Adrenal gland (tissue), 19 donors: ENCODE results near the gene ADGB. TPM values are rescaled to one million over a fixed set of nuclear protein-coding genes. Genes with fewer than 3 reads are reported as not detected.

Source experiments
- DNase-seq, 7 donors: peaks; one replicate each; pipeline ENCODE4 v3.0.0-alpha.2; 2019 to 2020
- H3K27ac ChIP-seq, 5 donors: fragments of 200-600 bp; sonication (generic) in 4 of 5; 1 replicate in 3 of 5; 2 replicates in 2 of 5; pipeline versions ENCODE4 v1.5.1 to v1.8.0; 2016 to 2020; ENCODE audit warnings: mild to moderate bottlenecking in 1 of 5
- H3K27me3 ChIP-seq: fragments of 200-600 bp; 2 replicates; pipeline ENCODE4 v1.8.0; 2021
- H3K36me3 ChIP-seq, 2 donors: fragments of 200-600 bp; replicated peaks in 1 of 2; 1 replicate in 1 of 2; 2 replicates in 1 of 2; pipeline versions ENCODE4 v1.5.1 to v1.8.0; 2018 to 2022
- H3K4me1 ChIP-seq, 2 donors: fragments of 200-600 bp; replicated peaks in 1 of 2; 1 replicate in 1 of 2; 2 replicates in 1 of 2; pipeline versions ENCODE4 v1.5.1 to v1.8.0; 2018 to 2021
- H3K4me3 ChIP-seq, 4 donors: fragments of 200-600 bp; sonication (generic) in 3 of 4; one replicate each; pipeline ENCODE4 v1.5.1; 2016 to 2018
- H3K9me3 ChIP-seq, 3 donors: fragments of 200-600 bp; sonication (generic) in 1 of 3; replicated peaks in 1 of 3; 1 replicate in 2 of 3; 2 replicates in 1 of 3; pipeline versions ENCODE4 v1.5.1 to v1.8.0; 2016 to 2021
- POLR2A ChIP-seq, 2 donors: fragments of 450-650 bp; IDR thresholded peaks; one replicate each; pipeline ENCODE4 v1.6.1; 2017; ENCODE audit warnings: antibody characterized with exemption in 2 of 2, mild to moderate bottlenecking in 2 of 2, moderate library complexity in 1 of 2
- WGBS, 4 donors: extraction: QIAGEN DNeasy Blood & Tissue Kit in 2 of 4; methylation state at CpG; one replicate each; pipeline versions ENCODE4 v1.1.5 to v1.1.7; 2013 to 2017; 5-methylcytosine and 5-hydroxymethylcytosine counted together
- intact Hi-C, 2 donors: fragments of 100-400 bp; cut with DNase I; formaldehyde crosslinking; loops; one replicate each; pipeline versions ENCODE4 v1.14.1 to v1.15.0; 2022 to 2023
- long read RNA-seq, 10 donors: library from polyadenylated mRNA in 3 of 10; unstranded in 2 of 10; stranded (forward) in 1 of 10; transcript quantifications; one replicate each; pipeline ENCODE4 v2.0.0 and lab custom pipeline, GENCODE V29; 2021 to 2026
- polyA plus RNA-seq, 3 donors: library from polyadenylated mRNA; stranded (reverse); fragments of 200-250 nt in 2 of 3; fragments of 350-450 nt in 1 of 3; fragmentation: Illumina TruSeq in 1 of 3; extraction: RNeasy Lipid Tissue Mini Kit (QIAGEN cat#74804) in 1 of 3; gene quantifications; one replicate each; pipeline ENCODE4 v1.2.3, GENCODE V29; 2013 to 2014
- total RNA-seq, 9 donors: library from RNA; depleted of rRNA in 4 of 9; stranded (reverse); fragments of >200 nt in 4 of 9; fragments of 120-200 nt in 1 of 9; fragmentation: NEBNext Ultra II Directional in 1 of 9; extraction: Animal tissue kit (Norgen Biotek cat#: 25700) in 1 of 9; gene quantifications; one replicate each; pipeline versions ENCODE4 v1.1.0 to v1.2.4, GENCODE V29; 2013 to 2023
- TF ChIP-seq, protein P1 (sequence below), 6 experiments: fragments of 450-650 bp in 4 of 6; fragments of 200-600 bp in 2 of 6; sonication (generic) in 1 of 6; IDR thresholded peaks; 1 replicate in 5 of 6; 2 replicates in 1 of 6; pipeline versions ENCODE4 v1.5.1 to v1.8.0; 2016 to 2021; ENCODE audit warnings: antibody characterized with exemption in 6 of 6, mild to moderate bottlenecking in 2 of 6, moderate library complexity in 1 of 6
- donor health status: healthy with polysubstance abuse.
- donor health status: Bipolar disorder and iron deficiency.
- donor health status: DM: yes; HTN: yes; CAD: no.
- donor health status: DM: no; HTN: no; CAD: no.
- donor health status: DM: no; HTN: no; CAD: no.
- donor health status: DM: yes; HTN: yes; CAD: no.

The ADGB gene
- total RNA-seq (not detected), polyA plus RNA-seq (not detected)
- long read RNA-seq, donor 1, partial matches to known transcripts: 0 of 1 reads
- long read RNA-seq, donor 1, other reads (novel, unspliced or antisense): 0 of 1 reads
- long read RNA-seq, donor 2: 0 reads
- long read RNA-seq, donor 3: 0 reads
- long read RNA-seq, donor 4: 0 reads
- long read RNA-seq, donor 5: 0 reads
- long read RNA-seq, donor 6: 0 reads
- long read RNA-seq, donor 7: 0 reads
- long read RNA-seq, donor 8: 0 reads
- long read RNA-seq, donor 9: 0 reads
- long read RNA-seq, donor 10: 0 reads

DNA sequence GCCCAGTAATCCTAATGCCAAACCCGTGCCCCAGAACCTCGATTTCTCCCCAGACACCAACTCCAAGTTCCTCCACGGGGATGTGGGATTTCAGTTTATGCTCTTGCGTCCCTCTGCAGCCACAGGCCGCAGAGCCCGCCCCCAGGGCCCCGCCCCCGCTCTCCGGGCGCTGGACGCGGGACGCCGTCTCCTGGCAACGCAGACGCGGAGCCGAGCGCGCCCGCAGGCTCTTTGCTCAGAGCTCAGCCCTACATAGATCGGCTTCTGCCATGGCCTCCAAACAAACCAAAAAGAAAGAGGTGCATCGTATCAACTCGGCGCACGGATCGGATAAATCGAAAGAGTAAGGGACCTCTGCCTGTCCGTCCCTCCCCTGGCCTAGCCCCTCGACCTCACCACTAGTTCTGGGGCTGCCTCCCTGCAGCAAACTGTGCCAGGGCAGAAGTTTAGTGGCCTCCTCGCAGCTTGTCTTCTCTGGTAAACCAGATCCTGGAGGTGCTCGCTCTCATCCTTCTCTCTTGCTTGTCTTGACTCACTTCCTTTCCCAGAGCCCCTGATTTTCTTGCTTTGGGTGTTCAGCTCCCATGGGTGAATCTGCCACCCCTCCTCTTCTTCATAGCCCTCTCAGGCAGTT lies at the start of gene ADGB:
Gene ADGB, plus strand, starts transcription at position 201 of the 634 bp plus-strand sequence. Its CDS starts 69 bp downstream, at position 270.
- H3K4me1 ChIP-seq: no peaks in the 10 kb centered on the region
- peak; percentile 27 to 72 (median 57) for DNase-seq
- peak within 1 kb of the TSS in 2 of 4 donors; percentile 30 to 46 for H3K4me3 ChIP-seq
- H3K9me3 ChIP-seq: no peaks in the 10 kb centered on the region
- H3K27me3 ChIP-seq: no peaks in the 10 kb centered on the region
- intact Hi-C loops: no loop called here
- 3 to 6% (median 4%) methylated on average over 13 to 32 of the region's 32 CpGs for WGBS, 4 donors
- no peaks in the 10 kb centered on the region for H3K36me3 ChIP-seq
- TF ChIP-seq, protein P1, sequence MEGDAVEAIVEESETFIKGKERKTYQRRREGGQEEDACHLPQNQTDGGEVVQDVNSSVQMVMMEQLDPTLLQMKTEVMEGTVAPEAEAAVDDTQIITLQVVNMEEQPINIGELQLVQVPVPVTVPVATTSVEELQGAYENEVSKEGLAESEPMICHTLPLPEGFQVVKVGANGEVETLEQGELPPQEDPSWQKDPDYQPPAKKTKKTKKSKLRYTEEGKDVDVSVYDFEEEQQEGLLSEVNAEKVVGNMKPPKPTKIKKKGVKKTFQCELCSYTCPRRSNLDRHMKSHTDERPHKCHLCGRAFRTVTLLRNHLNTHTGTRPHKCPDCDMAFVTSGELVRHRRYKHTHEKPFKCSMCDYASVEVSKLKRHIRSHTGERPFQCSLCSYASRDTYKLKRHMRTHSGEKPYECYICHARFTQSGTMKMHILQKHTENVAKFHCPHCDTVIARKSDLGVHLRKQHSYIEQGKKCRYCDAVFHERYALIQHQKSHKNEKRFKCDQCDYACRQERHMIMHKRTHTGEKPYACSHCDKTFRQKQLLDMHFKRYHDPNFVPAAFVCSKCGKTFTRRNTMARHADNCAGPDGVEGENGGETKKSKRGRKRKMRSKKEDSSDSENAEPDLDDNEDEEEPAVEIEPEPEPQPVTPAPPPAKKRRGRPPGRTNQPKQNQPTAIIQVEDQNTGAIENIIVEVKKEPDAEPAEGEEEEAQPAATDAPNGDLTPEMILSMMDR (IDR thresholded peaks at IDR 0.05): no peak
- no peak within 1 kb of the TSS for H3K27ac ChIP-seq

DNA sequence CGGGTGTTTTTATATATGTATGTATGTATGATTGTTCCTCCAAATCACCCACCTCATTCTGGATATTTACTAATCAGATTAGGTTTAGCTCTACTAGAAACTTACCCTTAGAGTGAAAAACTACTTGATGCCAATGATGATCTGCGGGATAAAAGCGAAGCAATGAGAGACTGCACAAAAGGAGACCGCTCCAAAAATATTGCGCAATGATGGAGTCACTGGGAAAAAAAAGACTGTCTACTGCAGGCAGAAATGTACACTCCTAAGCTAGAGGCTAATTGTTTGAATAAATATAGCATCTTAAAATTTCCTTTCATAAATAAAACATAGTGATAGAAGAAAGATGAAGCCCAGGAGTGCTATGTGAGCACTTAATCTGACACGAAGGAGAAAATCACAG lies 47.9 kb upstream of the ADGB start:
- intact Hi-C loops: no loop called here
- H3K27ac ChIP-seq: no peak overlapping the region
- no peaks in the 10 kb centered on the region for H3K27me3 ChIP-seq
- H3K4me1 ChIP-seq: peaks cover 0 to 19% of the 10 kb centered on the region in 2 donors
- no peak for DNase-seq
- H3K36me3 ChIP-seq: peaks cover 0 to 11% of the 10 kb centered on the region in 2 donors
- no peaks in the 10 kb centered on the region for H3K9me3 ChIP-seq
- 81 to 91% (median 90%) methylated on average over 6 of the region's 6 CpGs for WGBS, 4 donors
- TF ChIP-seq POLR2A (IDR thresholded peaks at IDR 0.05): no peak
- TF ChIP-seq, protein P1 (IDR thresholded peaks at IDR 0.05): no peak
- H3K4me3 ChIP-seq: no peak overlapping the region

DNA sequence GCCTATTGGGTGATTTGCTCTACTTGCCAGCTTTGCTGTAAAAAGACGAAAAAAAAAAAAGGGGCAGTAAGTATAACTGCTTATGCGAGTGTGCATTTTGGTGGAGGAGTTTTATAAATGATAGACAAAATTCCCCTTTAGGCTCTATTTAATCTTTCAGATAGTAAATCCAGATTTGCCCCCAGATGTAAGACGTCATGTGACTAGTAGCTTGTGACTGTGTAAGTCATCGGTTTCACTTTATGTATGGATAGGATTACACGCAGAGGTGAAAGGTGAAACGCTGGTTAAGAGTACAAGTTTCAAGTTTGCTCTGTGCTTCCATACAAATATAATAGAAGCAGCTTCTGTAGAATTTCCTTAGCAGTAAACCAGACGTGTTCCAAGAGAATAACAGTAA lies 47.2 kb upstream of the ADGB start:
- Histone ChIP-seq H3K9me3 (no peaks in the 10 kb centered on the region), H3K4me1 (peaks cover 0 to 13% of the 10 kb centered on the region in 2 donors), H3K36me3 (peaks cover 0 to 11% of the 10 kb centered on the region in 2 donors), H3K4me3 (no peak overlapping the region), H3K27ac (no peak overlapping the region), H3K27me3 (no peaks in the 10 kb centered on the region)
- no peak for DNase-seq
- intact Hi-C loops: no loop called here
- WGBS, 4 donors: 89 to 91% (median 90%) methylated on average over 7 of the region's 7 CpGs
- TF ChIP-seq, protein P1 (IDR thresholded peaks at IDR 0.05): no peak
- no peak for TF ChIP-seq POLR2A (IDR thresholded peaks at IDR 0.05)

DNA sequence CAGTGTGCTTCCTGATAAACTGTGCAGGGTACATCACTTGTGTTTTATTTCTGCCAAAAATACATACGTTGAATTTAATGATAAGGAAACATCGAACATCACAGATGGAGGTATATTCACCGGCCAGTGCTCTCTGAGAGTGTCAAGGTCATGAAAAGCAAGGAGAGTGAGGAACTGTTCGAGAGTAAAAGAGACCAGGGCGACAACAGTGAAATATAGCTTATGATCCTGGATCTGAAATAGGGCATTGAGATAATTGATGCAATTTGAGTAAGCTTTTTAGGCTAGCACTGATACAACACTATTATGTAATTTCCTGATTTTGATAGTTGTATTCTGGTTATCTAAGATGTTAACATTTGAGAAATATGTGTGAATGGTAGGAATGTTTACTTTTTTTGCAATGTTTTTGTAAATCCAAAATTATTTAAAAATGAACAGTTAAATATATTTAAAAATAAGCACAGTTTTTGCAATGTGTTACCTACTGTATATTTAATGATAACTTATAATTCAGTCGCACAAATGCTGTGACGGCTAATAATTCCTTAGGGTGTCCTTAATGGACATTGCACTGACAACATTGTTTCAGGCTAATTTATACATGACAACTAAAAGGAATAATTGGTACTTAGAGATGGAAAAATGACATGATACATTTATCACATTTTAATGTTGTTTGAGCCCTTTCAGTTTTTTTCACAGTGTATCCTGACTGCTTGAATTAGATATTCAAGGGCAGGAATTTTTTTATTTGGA lies 45.2 kb upstream of the ADGB start:
- TF ChIP-seq POLR2A (IDR thresholded peaks at IDR 0.05): no peak
- TF ChIP-seq, protein P1 (IDR thresholded peaks at IDR 0.05): no peak
- Histone ChIP-seq H3K27ac (no peak overlapping the region), H3K36me3 (peaks cover 0 to 11% of the 10 kb centered on the region in 2 donors), H3K27me3 (no peaks in the 10 kb centered on the region), H3K4me3 (no peak overlapping the region), H3K4me1 (peaks cover 0 to 7% of the 10 kb centered on the region in 2 donors), H3K9me3 (no peaks in the 10 kb centered on the region)
- 53 to 57% (median 57%) methylated on average over 7 of the region's 7 CpGs for WGBS, 4 donors
- intact Hi-C loops: no loop called here
- no peak for DNase-seq
